Activated CD4-positive, alpha-beta T cell treated with anti-CD3 and anti-CD28 coated beads, Interleukin-2, amount 10 ng/mL, durations not matched to agents 7 days and 5 days (primary cell): ENCODE data around the gene COPB2. TPM values are rescaled to one million over a fixed set of nuclear protein-coding genes. Genes with fewer than 3 reads are reported as not detected.
"Not testable (repeated sequence)": the region's sequence is repeated elsewhere in the genome, so short reads cannot be mapped to it uniquely, and the experiment has no call there.

ENCODE experiments used
- CTCF ChIA-PET: fragments of 350-600 bp; sonication (Branson Sonifier 250); formaldehyde crosslinking; loops from one replicate; lab custom pipeline; 2021; ENCODE audit warnings: antibody characterized with exemption; lab: Charles Lee
- POLR2A ChIA-PET: fragments of 350-600 bp; sonication (Branson Sonifier 250); formaldehyde crosslinking; loops from one replicate; lab custom pipeline; 2021; ENCODE audit warnings: antibody characterized with exemption; lab: Charles Lee
- DNase-seq: peaks from one replicate; pipeline ENCODE4 v3.0.0-alpha.2; 2020
- H3K27ac Mint-ChIP-seq: one replicate; pipeline ENCODE4 v1.8.0; 2021; ENCODE audit warnings: mild to moderate bottlenecking, moderate library complexity, mixed read lengths
- H3K27me3 Mint-ChIP-seq: one replicate; pipeline ENCODE4 v1.8.0; 2021; ENCODE audit warnings: mixed read lengths
- H3K36me3 Mint-ChIP-seq: one replicate; pipeline ENCODE4 v1.8.0; 2021; ENCODE audit warnings: low read depth, mixed read lengths
- H3K4me1 Mint-ChIP-seq: one replicate; pipeline ENCODE4 v1.8.0; 2021; ENCODE audit warnings: mixed read lengths
- H3K4me3 Mint-ChIP-seq: one replicate; pipeline ENCODE4 v1.8.0; 2021; ENCODE audit warnings: mild to moderate bottlenecking, moderate library complexity, mixed read lengths
- H3K9me3 Mint-ChIP-seq: one replicate; pipeline ENCODE4 v1.8.0; 2021; ENCODE audit warnings: mixed read lengths
- total RNA-seq, 2 experiments: library from RNA; stranded (reverse); gene quantifications; one replicate each; pipeline ENCODE4 v1.2.3, GENCODE V29; 2021

Gene COPB2
- total RNA-seq, 2 experiments from 2014 or later = 92.2 to 101 TPM

GRCh38 chr3:139339219-139339906, 50.1 kb downstream of the COPB2 start:
- Mint-ChIP-seq H3K4me3 (no peak overlapping the region), H3K9me3 (no peaks in the 10 kb centered on the region), H3K27ac (no peak overlapping the region), H3K36me3 (no peaks in the 10 kb centered on the region), H3K27me3 (peaks cover 12% of the 10 kb centered on the region), H3K4me1 (peaks cover 9% of the 10 kb centered on the region)
- no peak for DNase-seq
- CTCF ChIA-PET = interaction anchor here (1.0 kb wide), 1 partner anchor 24 kb away, joined by 3 read pairs; no protein-coding TSS in a partner anchor
- POLR2A ChIA-PET = no interaction called here

- H3K27ac Mint-ChIP-seq = no peak overlapping the region
- no peaks in the 10 kb centered on the region for H3K36me3 Mint-ChIP-seq
- no peak for DNase-seq
- CTCF ChIA-PET = interaction anchor here (1.1 kb wide), 1 partner anchor 10 kb away, joined by 3 read pairs; no protein-coding TSS in a partner anchor
- H3K27me3 Mint-ChIP-seq = peaks cover 15% of the 10 kb centered on the region
- POLR2A ChIA-PET = interaction anchor here (0.6 kb wide), 1 partner anchor 22 kb away, joined by 4 read pairs; no protein-coding TSS in a partner anchor
- no peaks in the 10 kb centered on the region for H3K9me3 Mint-ChIP-seq
- H3K4me1 Mint-ChIP-seq = peaks cover 7% of the 10 kb centered on the region
- no peak overlapping the region for H3K4me3 Mint-ChIP-seq
Observed at GRCh38 chr3:139338405-139338804, 51.0 kb downstream of the COPB2 start.

GRCh38 chr3:139334675-139335074, 54.8 kb downstream of the COPB2 start:
- H3K27ac Mint-ChIP-seq, CTCF ChIA-PET: not testable (repeated sequence)

GRCh38 chr3:139332092-139332491, 57.4 kb downstream of the COPB2 start:
- Mint-ChIP-seq H3K4me3 (no peak overlapping the region), H3K27me3 (peaks cover 24% of the 10 kb centered on the region), H3K27ac (no peak overlapping the region), H3K4me1 (peaks cover 21% of the 10 kb centered on the region), H3K36me3 (no peaks in the 10 kb centered on the region), H3K9me3 (no peaks in the 10 kb centered on the region)
- no peak for DNase-seq
- POLR2A ChIA-PET = no interaction called here
- CTCF ChIA-PET = interaction anchor here (0.8 kb wide), 1 partner anchor 220 kb away, joined by 3 read pairs; no protein-coding TSS in a partner anchor

More at GRCh38 chr3:139334675-139335074, 54.8 kb downstream of the COPB2 start:
- H3K9me3 Mint-ChIP-seq, DNase-seq, POLR2A ChIA-PET, H3K4me1 Mint-ChIP-seq, H3K4me3 Mint-ChIP-seq, H3K36me3 Mint-ChIP-seq: not testable (repeated sequence)
- peaks cover 29% of the 10 kb centered on the region for H3K27me3 Mint-ChIP-seq

DNA sequence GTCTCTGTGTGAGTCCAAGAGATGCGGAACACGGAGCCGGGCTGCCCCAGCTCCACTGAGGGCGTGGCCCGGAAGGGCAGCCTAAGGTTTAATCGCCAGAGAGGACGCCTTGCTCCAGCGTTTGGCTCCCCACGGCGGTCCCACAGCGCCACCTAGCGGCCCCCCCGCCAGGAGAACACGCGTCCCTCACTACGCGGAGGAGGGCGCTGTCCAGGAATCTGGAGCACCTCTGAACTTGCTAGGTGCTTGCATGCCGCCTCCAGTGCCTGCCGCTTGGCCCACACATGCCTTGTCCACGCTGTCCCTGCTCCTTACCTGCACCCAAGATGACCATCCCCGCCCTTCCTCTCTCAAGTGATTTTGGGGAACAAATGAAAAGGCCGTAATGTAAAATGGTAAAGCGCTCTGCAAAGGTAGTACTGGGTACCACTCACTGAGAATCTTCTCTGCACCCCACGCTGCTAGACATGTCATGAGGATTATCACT, 60.0 kb downstream of the COPB2 start:
- Mint-ChIP-seq H3K27me3 (peaks cover 22% of the 10 kb centered on the region), H3K4me1 (peaks cover 21% of the 10 kb centered on the region), H3K9me3 (no peaks in the 10 kb centered on the region), H3K36me3 (no peaks in the 10 kb centered on the region), H3K4me3 (peak overlapping the region; percentile 67), H3K27ac (no peak overlapping the region)
- DNase-seq = peak; percentile 86
- POLR2A ChIA-PET = no interaction called here
- CTCF ChIA-PET = interaction anchor here (0.6 to 3.2 kb wide), 9 partner anchors 10 to 431 kb away, joined by 3 to 13 read pairs (median 4); no protein-coding TSS in a partner anchor

DNA sequence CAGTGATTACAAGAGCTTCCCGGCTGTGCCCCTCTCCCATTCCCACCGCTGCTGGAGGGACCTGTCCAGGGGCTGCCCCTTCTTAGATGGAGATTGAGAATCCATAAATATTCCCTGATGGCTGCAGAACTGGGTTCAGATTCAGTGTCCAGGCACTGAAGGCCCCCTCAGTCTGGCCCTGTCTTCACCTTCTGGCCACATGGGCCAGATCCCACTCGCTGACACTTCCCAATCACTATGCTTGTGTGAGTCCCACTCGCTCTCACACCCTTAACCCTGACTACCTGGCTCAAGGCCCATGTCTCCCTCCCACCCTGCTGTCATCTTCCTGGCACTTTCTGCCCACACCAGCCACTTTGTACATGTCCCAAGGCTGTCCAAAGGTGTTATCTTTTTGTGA, 61.1 kb downstream of the COPB2 start:
- no peak overlapping the region for H3K4me3 Mint-ChIP-seq
- peaks cover 19% of the 10 kb centered on the region for H3K27me3 Mint-ChIP-seq
- H3K9me3 Mint-ChIP-seq = no peaks in the 10 kb centered on the region
- H3K27ac Mint-ChIP-seq = no peak overlapping the region
- ChIA-PET CTCF (interaction anchor here (1.1 to 3.2 kb wide), 3 partner anchors 9 to 216 kb away, joined by 4 to 12 read pairs (median 4); no protein-coding TSS in a partner anchor), POLR2A (no interaction called here)
- DNase-seq = no peak
- peaks cover 21% of the 10 kb centered on the region for H3K4me1 Mint-ChIP-seq
- no peaks in the 10 kb centered on the region for H3K36me3 Mint-ChIP-seq

DNA sequence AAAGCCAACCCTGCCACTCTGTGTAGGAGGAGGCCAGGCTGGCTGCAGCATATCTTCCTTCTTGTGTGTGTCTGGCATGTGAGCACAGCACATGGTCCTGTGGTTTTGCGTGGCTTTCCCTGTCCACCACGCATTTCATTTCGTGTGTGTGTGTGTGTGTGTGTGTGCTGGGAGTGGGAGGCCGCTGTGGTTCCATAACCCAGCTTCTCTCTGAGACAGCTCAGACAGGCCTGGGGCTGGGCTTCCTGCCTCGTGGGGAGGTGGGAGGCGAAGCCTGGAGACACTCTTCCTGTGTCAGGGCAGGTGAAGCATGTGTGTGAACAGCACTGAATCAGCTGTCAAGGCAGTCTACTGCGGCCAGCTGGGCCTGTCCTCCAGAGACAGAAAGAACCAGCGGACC, 61.6 kb downstream of the COPB2 start:
- peak; percentile 11 for DNase-seq
- Mint-ChIP-seq H3K27me3 (peaks cover 17% of the 10 kb centered on the region), H3K36me3 (no peaks in the 10 kb centered on the region), H3K27ac (no peak overlapping the region), H3K4me1 (peaks cover 21% of the 10 kb centered on the region), H3K4me3 (no peak overlapping the region), H3K9me3 (no peaks in the 10 kb centered on the region)
- POLR2A ChIA-PET = no interaction called here
- CTCF ChIA-PET = interaction anchor here (3.2 kb wide), 1 partner anchor 216 kb away, joined by 12 read pairs; no protein-coding TSS in a partner anchor

DNA sequence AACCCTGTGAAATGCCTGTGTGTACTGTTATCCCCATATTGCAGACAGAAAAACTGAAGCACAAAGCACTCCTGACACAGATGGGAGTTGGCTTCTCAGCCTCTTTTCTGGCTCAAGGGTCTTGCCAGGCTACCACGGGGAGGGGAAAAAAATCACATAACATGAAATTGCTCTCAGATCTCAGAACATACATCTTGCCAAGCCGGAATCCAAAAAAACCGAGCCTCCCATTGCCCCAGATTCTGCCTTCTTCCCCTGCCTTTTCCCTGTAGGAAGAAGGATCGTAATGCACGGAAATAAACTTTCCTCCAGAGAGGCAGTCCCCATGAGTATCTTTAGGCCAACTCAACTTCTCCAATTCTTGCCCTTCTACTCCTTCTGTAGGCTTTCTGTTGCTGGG, 62.2 kb downstream of the COPB2 start:
- no peaks in the 10 kb centered on the region for H3K9me3 Mint-ChIP-seq
- peaks cover 11% of the 10 kb centered on the region for H3K27me3 Mint-ChIP-seq
- no peak overlapping the region for H3K27ac Mint-ChIP-seq
- ChIA-PET CTCF (no interaction called here), POLR2A (no interaction called here)
- H3K36me3 Mint-ChIP-seq = no peaks in the 10 kb centered on the region
- DNase-seq = no peak
- H3K4me3 Mint-ChIP-seq = no peak overlapping the region
- peaks cover 21% of the 10 kb centered on the region for H3K4me1 Mint-ChIP-seq

GRCh38 chr3:139326707-139327106, 62.7 kb downstream of the COPB2 start:
- H3K27ac Mint-ChIP-seq = no peak overlapping the region
- H3K9me3 Mint-ChIP-seq = no peaks in the 10 kb centered on the region
- peaks cover 6% of the 10 kb centered on the region for H3K27me3 Mint-ChIP-seq
- peaks cover 21% of the 10 kb centered on the region for H3K4me1 Mint-ChIP-seq
- DNase-seq = no peak
- ChIA-PET CTCF (no interaction called here), POLR2A (no interaction called here)
- no peak overlapping the region for H3K4me3 Mint-ChIP-seq
- no peaks in the 10 kb centered on the region for H3K36me3 Mint-ChIP-seq

GRCh38 chr3:139326131-139326530, 63.3 kb downstream of the COPB2 start:
- ChIA-PET CTCF (no interaction called here), POLR2A (no interaction called here)
- H3K4me3 Mint-ChIP-seq = no peak overlapping the region
- DNase-seq = no peak
- no peaks in the 10 kb centered on the region for H3K36me3 Mint-ChIP-seq
- H3K4me1 Mint-ChIP-seq = peaks cover 21% of the 10 kb centered on the region
- H3K9me3 Mint-ChIP-seq = no peaks in the 10 kb centered on the region
- peaks cover 4% of the 10 kb centered on the region for H3K27me3 Mint-ChIP-seq
- H3K27ac Mint-ChIP-seq = no peak overlapping the region

- peaks cover 4% of the 10 kb centered on the region for H3K27me3 Mint-ChIP-seq
- CTCF ChIA-PET = no interaction called here
- POLR2A ChIA-PET = no interaction called here
- DNase-seq = no peak
- no peak overlapping the region for H3K4me3 Mint-ChIP-seq
- H3K27ac Mint-ChIP-seq = no peak overlapping the region
- no peaks in the 10 kb centered on the region for H3K36me3 Mint-ChIP-seq
- H3K4me1 Mint-ChIP-seq = peaks cover 21% of the 10 kb centered on the region
- H3K9me3 Mint-ChIP-seq = no peaks in the 10 kb centered on the region
Observed at GRCh38 chr3:139325551-139325950, 63.9 kb downstream of the COPB2 start.

DNA sequence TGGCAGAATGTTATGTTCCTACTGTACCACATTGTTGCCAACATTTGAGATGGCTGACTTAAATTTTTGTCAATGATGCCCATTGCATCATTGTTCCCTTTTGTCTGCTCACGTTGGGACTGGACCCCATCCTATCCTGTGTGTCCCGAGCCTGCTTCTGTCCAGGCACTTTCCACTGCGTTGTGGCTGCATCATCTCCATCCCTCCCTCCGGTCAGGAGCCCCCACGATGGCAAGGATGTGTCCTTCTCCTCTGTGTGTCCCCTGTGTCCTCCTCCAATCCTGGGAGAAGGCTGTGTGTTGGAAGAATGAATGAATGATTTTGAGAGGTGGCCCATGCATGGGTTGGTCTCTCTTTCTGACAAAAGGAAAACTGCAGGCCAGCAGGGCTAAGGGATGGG, 65.0 kb downstream of the COPB2 start:
- POLR2A ChIA-PET = no interaction called here
- Mint-ChIP-seq H3K9me3 (no peaks in the 10 kb centered on the region), H3K27ac (no peak overlapping the region), H3K27me3 (no peaks in the 10 kb centered on the region), H3K36me3 (no peaks in the 10 kb centered on the region), H3K4me1 (peaks cover 18% of the 10 kb centered on the region), H3K4me3 (no peak overlapping the region)
- DNase-seq = no peak
- CTCF ChIA-PET = no interaction called here

DNA sequence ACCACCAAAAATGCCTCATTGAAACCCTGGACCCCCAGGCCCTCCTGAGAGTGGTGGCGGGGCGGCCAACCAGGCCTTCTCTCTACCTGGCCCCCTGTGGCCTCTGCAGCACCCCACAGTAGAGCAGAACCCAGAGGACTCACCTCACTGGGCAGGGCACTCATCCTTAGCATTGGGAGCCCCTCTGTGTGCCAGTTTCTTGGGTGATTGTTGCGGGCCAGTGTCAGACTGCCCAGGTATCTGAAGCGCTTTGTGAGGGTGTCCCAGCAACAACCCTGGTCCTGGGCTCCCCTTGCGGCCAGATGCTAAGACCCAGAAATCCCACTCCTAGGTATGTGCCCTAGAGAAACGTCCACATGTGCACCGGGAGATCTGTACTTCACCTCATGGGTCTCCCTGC, 66.3 kb downstream of the COPB2 start:
- peaks cover 4% of the 10 kb centered on the region for H3K27me3 Mint-ChIP-seq
- ChIA-PET CTCF (interaction anchor here (0.8 kb wide), 1 partner anchor 21 kb away, joined by 3 read pairs; no protein-coding TSS in a partner anchor), POLR2A (no interaction called here)
- H3K9me3 Mint-ChIP-seq = no peaks in the 10 kb centered on the region
- H3K36me3 Mint-ChIP-seq = no peaks in the 10 kb centered on the region
- H3K4me3 Mint-ChIP-seq = no peak overlapping the region
- H3K27ac Mint-ChIP-seq = no peak overlapping the region
- DNase-seq = no peak
- H3K4me1 Mint-ChIP-seq = peaks cover 5% of the 10 kb centered on the region
